Measurements from ENCODE around the gene GALNT10.

The GALNT10 gene

DNA sequence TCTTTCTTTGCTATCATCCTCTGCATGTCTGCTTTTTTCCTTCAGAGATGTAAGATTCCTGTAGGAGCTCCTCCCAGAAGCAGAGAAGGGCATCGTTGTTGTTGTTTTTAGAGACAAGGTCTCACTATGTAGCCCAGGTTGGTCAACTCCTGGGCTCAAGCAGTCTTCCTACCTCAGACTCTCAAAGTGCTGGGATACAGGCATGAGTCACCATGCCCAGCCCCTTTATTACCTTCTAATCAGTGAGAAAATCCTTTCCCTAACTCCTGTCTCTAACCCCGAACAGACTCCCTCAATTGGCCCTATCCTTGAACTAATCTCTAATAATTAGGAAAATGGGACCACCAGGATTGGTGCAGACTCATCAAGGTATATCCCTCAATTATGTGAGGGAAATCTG is 64.4 kb downstream of the GALNT10 start:
- Histone ChIP-seq H3K36me3 (ENCODE audit: control insufficient read depth in 1 of 2, insufficient read depth in 2 of 2, low read length in 2 of 2) (no peaks in the 10 kb centered on the region), H2BK120ac (ENCODE audit: insufficient read depth, low read length, poor library complexity) (no peak overlapping the region), H3K9ac (ENCODE audit: low read length) (no peak overlapping the region), H3K4ac (ENCODE audit: low read depth, low read length) (no peak overlapping the region), H3K23ac (ENCODE audit: low read length) (no peak overlapping the region), H2BK12ac (ENCODE audit: low read length) (no peak overlapping the region), H4K8ac (ENCODE audit: low read depth, low read length) (no peak overlapping the region), H3K79me2 (ENCODE audit: control insufficient read depth, insufficient read depth, low read length, poor library complexity) (no peaks in the 10 kb centered on the region), H3K27ac (ENCODE audit: low read depth, low read length) (no peak overlapping the region), H2BK5ac (ENCODE audit: low read depth, low read length, poor library complexity) (no peak overlapping the region), H3K9me3 (ENCODE audit: insufficient read depth, low read depth, low read length) (no peaks in the 10 kb centered on the region), H4K91ac (ENCODE audit: low read depth, low read length) (no peak overlapping the region), H3K18ac (ENCODE audit: low read length) (no peak overlapping the region), H4K12ac (ENCODE audit: low read depth, low read length) (no peak overlapping the region), H3K4me1 (ENCODE audit: control insufficient read depth in 1 of 2, insufficient read depth in 2 of 2, low read length in 2 of 2) (peaks cover 6 to 16% of the 10 kb centered on the region in 2 experiments), H3K4me2 (ENCODE audit: low read length) (no peak overlapping the region), H3K27me3 (ENCODE audit: insufficient read depth, low read length) (no peaks in the 10 kb centered on the region), H2AFZ (ENCODE audit: insufficient read depth, low read length, poor library complexity) (no peak overlapping the region), H3K4me3 (ENCODE audit: low read depth, low read length) (no peak overlapping the region), H3K14ac (ENCODE audit: low read length) (no peak overlapping the region), H3K79me1 (ENCODE audit: low read length) (peaks cover 16% of the 10 kb centered on the region), H2AK5ac (ENCODE audit: low read length) (no peak overlapping the region)
- no CpG with 5 or more reads among the region's 2 CpGs for WGBS (ENCODE audit: extremely low coverage, insufficient coverage, insufficient read length)
- no peak for DNase-seq

DNA sequence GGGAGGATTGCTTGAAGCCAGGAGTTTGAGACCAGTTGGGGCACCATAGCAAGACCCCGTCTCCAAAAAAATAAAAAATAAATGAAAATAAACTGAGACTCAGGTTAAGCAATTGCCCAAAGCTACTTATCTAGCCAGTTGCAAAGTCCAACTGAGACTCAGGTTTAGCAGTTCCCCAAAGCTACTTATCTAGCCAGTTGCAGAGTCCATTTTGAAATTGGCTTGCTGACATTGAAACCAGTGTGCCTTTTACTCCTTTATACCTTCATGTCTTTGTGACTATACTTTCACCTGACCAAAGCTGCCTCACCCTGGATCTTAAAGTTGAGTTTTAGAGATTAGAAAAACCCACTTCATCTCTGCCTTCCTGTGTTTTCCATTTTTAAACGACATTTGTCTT is 66.5 kb downstream of the GALNT10 start:
- no peak for DNase-seq
- no peaks in the 10 kb centered on the region for H3K9me3 ChIP-seq (ENCODE audit: insufficient read depth, low read depth, low read length)
- H3K27ac ChIP-seq (ENCODE audit: low read depth, low read length) = no peak overlapping the region
- H3K4me3 ChIP-seq (ENCODE audit: low read depth, low read length) = no peak overlapping the region
- H3K4me1 ChIP-seq (ENCODE audit: control insufficient read depth in 1 of 2, insufficient read depth in 2 of 2, low read length in 2 of 2) = peaks cover 11 to 15% of the 10 kb centered on the region in 2 experiments
- H3K14ac ChIP-seq (ENCODE audit: low read length) = no peak overlapping the region
- no peak overlapping the region for H4K12ac ChIP-seq (ENCODE audit: low read depth, low read length)
- H3K79me2 ChIP-seq (ENCODE audit: control insufficient read depth, insufficient read depth, low read length, poor library complexity) = no peaks in the 10 kb centered on the region
- H2AFZ ChIP-seq (ENCODE audit: insufficient read depth, low read length, poor library complexity) = no peak overlapping the region
- H3K79me1 ChIP-seq (ENCODE audit: low read length) = peaks cover 12% of the 10 kb centered on the region
- no peak overlapping the region for H3K18ac ChIP-seq (ENCODE audit: low read length)
- no peak overlapping the region for H3K23ac ChIP-seq (ENCODE audit: low read length)
- H3K27me3 ChIP-seq (ENCODE audit: insufficient read depth, low read length) = no peaks in the 10 kb centered on the region
- H3K4ac ChIP-seq (ENCODE audit: low read depth, low read length) = no peak overlapping the region
- no peaks in the 10 kb centered on the region for H3K36me3 ChIP-seq (ENCODE audit: control insufficient read depth in 1 of 2, insufficient read depth in 2 of 2, low read length in 2 of 2)
- WGBS (ENCODE audit: extremely low coverage, insufficient coverage, insufficient read length) = no CpG with 5 or more reads among the region's 2 CpGs
- H2BK120ac ChIP-seq (ENCODE audit: insufficient read depth, low read length, poor library complexity) = no peak overlapping the region
- H2AK5ac ChIP-seq (ENCODE audit: low read length) = no peak overlapping the region
- H4K91ac ChIP-seq (ENCODE audit: low read depth, low read length) = no peak overlapping the region
- H3K9ac ChIP-seq (ENCODE audit: low read length) = no peak overlapping the region
- H3K4me2 ChIP-seq (ENCODE audit: low read length) = no peak overlapping the region
- no peak overlapping the region for H2BK5ac ChIP-seq (ENCODE audit: low read depth, low read length, poor library complexity)
- no peak overlapping the region for H4K8ac ChIP-seq (ENCODE audit: low read depth, low read length)
- H2BK12ac ChIP-seq (ENCODE audit: low read length) = no peak overlapping the region

DNA sequence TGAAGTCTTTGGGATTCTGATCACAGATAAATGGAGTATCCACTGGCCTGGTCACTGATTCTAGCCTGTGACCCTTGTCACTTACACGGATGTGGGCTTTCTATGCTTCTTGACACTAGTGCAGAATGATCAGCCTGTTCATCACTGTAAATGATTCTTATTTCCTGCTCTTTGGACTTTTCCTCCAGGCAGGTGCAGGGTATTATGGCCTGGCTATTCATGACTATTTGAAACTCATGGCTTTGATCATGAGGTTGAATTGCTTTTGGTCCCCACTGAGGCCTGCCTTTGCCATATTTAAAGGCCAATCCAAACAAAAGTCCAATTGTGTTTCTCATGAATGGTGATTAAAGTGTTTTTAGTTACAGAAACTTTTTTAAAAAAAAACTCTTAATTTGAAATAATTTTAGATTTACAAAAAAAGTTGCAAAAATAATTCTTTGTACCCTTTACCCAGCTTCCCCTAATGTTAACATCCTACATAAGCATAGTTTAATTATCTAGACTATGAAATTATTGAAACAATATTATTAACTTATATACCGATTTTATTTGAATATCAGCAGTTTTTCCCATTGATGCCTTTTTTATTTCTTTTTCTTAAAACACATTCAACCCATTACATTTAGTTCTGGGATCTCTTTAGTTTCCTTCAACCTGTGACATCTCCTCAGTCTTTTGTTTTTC is 68.1 kb downstream of the GALNT10 start:
- Histone ChIP-seq H3K4me1 (ENCODE audit: control insufficient read depth in 1 of 2, insufficient read depth in 2 of 2, low read length in 2 of 2) (peaks cover 10 to 19% of the 10 kb centered on the region in 2 experiments), H2AFZ (ENCODE audit: insufficient read depth, low read length, poor library complexity) (no peak overlapping the region), H3K79me2 (ENCODE audit: control insufficient read depth, insufficient read depth, low read length, poor library complexity) (no peaks in the 10 kb centered on the region), H3K14ac (ENCODE audit: low read length) (no peak overlapping the region), H3K79me1 (ENCODE audit: low read length) (peaks cover 11% of the 10 kb centered on the region), H3K36me3 (ENCODE audit: control insufficient read depth in 1 of 2, insufficient read depth in 2 of 2, low read length in 2 of 2) (no peaks in the 10 kb centered on the region), H2BK120ac (ENCODE audit: insufficient read depth, low read length, poor library complexity) (no peak overlapping the region), H3K18ac (ENCODE audit: low read length) (no peak overlapping the region), H3K4me3 (ENCODE audit: low read depth, low read length) (no peak overlapping the region), H3K27me3 (ENCODE audit: insufficient read depth, low read length) (no peaks in the 10 kb centered on the region), H3K9ac (ENCODE audit: low read length) (no peak overlapping the region), H3K27ac (ENCODE audit: low read depth, low read length) (no peak overlapping the region), H3K4ac (ENCODE audit: low read depth, low read length) (peak overlapping the region; percentile 27), H3K9me3 (ENCODE audit: insufficient read depth, low read depth, low read length) (no peaks in the 10 kb centered on the region), H3K4me2 (ENCODE audit: low read length) (no peak overlapping the region), H2AK5ac (ENCODE audit: low read length) (no peak overlapping the region), H2BK12ac (ENCODE audit: low read length) (no peak overlapping the region), H4K8ac (ENCODE audit: low read depth, low read length) (no peak overlapping the region), H2BK5ac (ENCODE audit: low read depth, low read length, poor library complexity) (no peak overlapping the region), H3K23ac (ENCODE audit: low read length) (no peak overlapping the region), H4K12ac (ENCODE audit: low read depth, low read length) (no peak overlapping the region), H4K91ac (ENCODE audit: low read depth, low read length) (no peak overlapping the region)
- no CpG with 5 or more reads among the region's 2 CpGs for WGBS (ENCODE audit: extremely low coverage, insufficient coverage, insufficient read length)
- no peak for DNase-seq

DNA sequence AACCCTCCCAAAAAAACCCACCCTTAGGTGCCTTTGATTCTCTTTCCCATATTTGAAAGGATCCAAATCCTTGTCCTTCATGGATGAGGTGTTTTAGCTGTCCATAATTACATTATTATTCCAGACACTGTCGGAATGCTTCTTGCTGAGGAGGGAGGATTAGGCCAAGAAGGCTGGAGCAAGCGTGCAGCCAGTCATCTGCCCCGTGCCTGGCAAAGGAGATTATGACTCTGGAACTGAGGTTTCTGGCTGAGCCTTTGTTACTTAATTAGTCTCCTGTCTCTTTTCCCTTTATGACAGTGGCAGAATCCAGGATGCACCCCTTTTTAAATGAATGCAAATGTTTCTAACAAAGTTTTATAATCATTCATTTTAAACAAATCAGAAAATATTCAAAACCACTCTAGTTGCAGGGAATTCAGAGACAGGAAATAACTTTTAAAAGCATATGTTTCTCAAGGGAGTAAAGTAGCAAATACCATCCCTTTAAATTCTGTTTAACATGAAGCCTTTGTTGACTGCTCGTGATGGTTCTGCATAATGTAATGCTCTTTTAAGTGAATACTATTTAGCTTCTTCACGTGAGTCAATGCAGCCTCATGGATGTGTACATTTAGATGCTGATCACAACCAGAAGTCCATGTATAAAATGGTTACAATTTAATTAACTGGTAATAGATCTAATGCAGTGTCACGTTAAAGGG is 69.8 kb downstream of the GALNT10 start:
- H3K18ac ChIP-seq (ENCODE audit: low read length) = no peak overlapping the region
- no peaks in the 10 kb centered on the region for H3K79me2 ChIP-seq (ENCODE audit: control insufficient read depth, insufficient read depth, low read length, poor library complexity)
- peaks cover 9 to 21% of the 10 kb centered on the region in 2 experiments for H3K4me1 ChIP-seq (ENCODE audit: control insufficient read depth in 1 of 2, insufficient read depth in 2 of 2, low read length in 2 of 2)
- no peak overlapping the region for H4K91ac ChIP-seq (ENCODE audit: low read depth, low read length)
- H3K9me3 ChIP-seq (ENCODE audit: insufficient read depth, low read depth, low read length) = no peaks in the 10 kb centered on the region
- H3K36me3 ChIP-seq (ENCODE audit: control insufficient read depth in 1 of 2, insufficient read depth in 2 of 2, low read length in 2 of 2) = no peaks in the 10 kb centered on the region
- H3K14ac ChIP-seq (ENCODE audit: low read length) = no peak overlapping the region
- no peak overlapping the region for H2BK120ac ChIP-seq (ENCODE audit: insufficient read depth, low read length, poor library complexity)
- no peak overlapping the region for H2AK5ac ChIP-seq (ENCODE audit: low read length)
- H3K23ac ChIP-seq (ENCODE audit: low read length) = no peak overlapping the region
- no peak overlapping the region for H2BK5ac ChIP-seq (ENCODE audit: low read depth, low read length, poor library complexity)
- H4K12ac ChIP-seq (ENCODE audit: low read depth, low read length) = no peak overlapping the region
- no peaks in the 10 kb centered on the region for H3K27me3 ChIP-seq (ENCODE audit: insufficient read depth, low read length)
- H3K9ac ChIP-seq (ENCODE audit: low read length) = no peak overlapping the region
- no CpG with 5 or more reads among the region's 6 CpGs for WGBS (ENCODE audit: extremely low coverage, insufficient coverage, insufficient read length)
- DNase-seq = no peak
- no peak overlapping the region for H3K4me3 ChIP-seq (ENCODE audit: low read depth, low read length)
- no peak overlapping the region for H2AFZ ChIP-seq (ENCODE audit: insufficient read depth, low read length, poor library complexity)
- no peak overlapping the region for H3K4ac ChIP-seq (ENCODE audit: low read depth, low read length)
- no peak overlapping the region for H4K8ac ChIP-seq (ENCODE audit: low read depth, low read length)
- H3K4me2 ChIP-seq (ENCODE audit: low read length) = no peak overlapping the region
- H2BK12ac ChIP-seq (ENCODE audit: low read length) = no peak overlapping the region
- peaks cover 7% of the 10 kb centered on the region for H3K79me1 ChIP-seq (ENCODE audit: low read length)
- H3K27ac ChIP-seq (ENCODE audit: low read depth, low read length) = peak overlapping the region; percentile 75
